ENCODE measurements around the gene OR8D2. TPM values are rescaled to one million over a fixed set of nuclear protein-coding genes. Genes with fewer than 3 reads are reported as not detected.

OR8D2 gene
- total and polyA plus RNA-seq, 2 of the 13 experiments (the other 11 are each of a cell fraction or from before 2014, with no cell fraction given): not detected

DNA sequence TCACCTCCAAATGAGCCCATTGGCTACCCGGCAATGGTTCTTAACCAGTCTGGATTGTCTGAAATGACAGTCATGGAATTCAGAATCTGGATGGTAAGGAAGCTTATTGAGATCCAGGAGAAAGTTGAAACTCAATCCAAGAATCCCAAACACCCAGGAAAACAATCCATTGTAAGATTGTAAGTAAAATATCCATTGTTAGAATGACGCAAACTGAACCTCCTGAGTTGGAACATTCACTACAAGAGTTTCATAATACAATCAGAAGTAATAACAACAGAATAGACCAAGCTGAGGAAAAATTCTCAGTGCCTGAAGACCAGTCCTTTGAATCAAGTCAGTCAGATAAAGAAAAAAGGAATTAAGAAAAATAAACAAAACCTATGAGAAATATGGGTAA lies 41.7 kb downstream of the OR8D2 start:
- CTCF ChIA-PET (ENCODE audit: low intra/inter-chr PET ratio, low total read pairs): no interaction called here
- in situ Hi-C loops (cut with HindIII; ENCODE audit: extremely low pct_ligation_motif_present, low pct_unique_long_range_greater_than_20kb): no loop called here

More for the DNA sequence above, 41.7 kb downstream of the OR8D2 start:
- DNase-seq (ENCODE audit: low spot score) (no peak), FAIRE-seq (no peak), ATAC-seq (no peak)
- TF ChIP-seq ZEB1 (IDR thresholded peaks at IDR 0.05; ENCODE audit: insufficient replicate concordance, low read depth): no peak
- no peak for TF ChIP-seq BATF2 (CRISPR knock-in tag; IDR thresholded peaks at IDR 0.05)
- no peak for TF ChIP-seq ZNF431 (CRISPR knock-in tag; IDR thresholded peaks at IDR 0.05; ENCODE audit: borderline replicate concordance, low read depth)
- TF ChIP-seq, protein P1, sequence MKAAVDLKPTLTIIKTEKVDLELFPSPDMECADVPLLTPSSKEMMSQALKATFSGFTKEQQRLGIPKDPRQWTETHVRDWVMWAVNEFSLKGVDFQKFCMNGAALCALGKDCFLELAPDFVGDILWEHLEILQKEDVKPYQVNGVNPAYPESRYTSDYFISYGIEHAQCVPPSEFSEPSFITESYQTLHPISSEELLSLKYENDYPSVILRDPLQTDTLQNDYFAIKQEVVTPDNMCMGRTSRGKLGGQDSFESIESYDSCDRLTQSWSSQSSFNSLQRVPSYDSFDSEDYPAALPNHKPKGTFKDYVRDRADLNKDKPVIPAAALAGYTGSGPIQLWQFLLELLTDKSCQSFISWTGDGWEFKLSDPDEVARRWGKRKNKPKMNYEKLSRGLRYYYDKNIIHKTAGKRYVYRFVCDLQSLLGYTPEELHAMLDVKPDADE (CRISPR knock-in tag; IDR thresholded peaks at IDR 0.05): no peak
- no peak for TF ChIP-seq ARNT (IDR thresholded peaks at IDR 0.05)
- TF ChIP-seq SAFB2 (CRISPR knock-in tag; IDR thresholded peaks at IDR 0.05; ENCODE audit: borderline replicate concordance, low read depth): no peak
- TF ChIP-seq MLLT10 (CRISPR knock-in tag; IDR thresholded peaks at IDR 0.05): no peak
- no peak for TF ChIP-seq ZNF629 (CRISPR knock-in tag; conservative IDR thresholded peaks at IDR 0.05)
- TF ChIP-seq MXI1 (IDR thresholded peaks at IDR 0.05; ENCODE audit: borderline replicate concordance, low read depth, low read length): no peak
- TF ChIP-seq DRAP1 (CRISPR knock-in tag; IDR thresholded peaks at IDR 0.05): no peak
- no peak for TF ChIP-seq SP2 (CRISPR knock-in tag; IDR thresholded peaks at IDR 0.05)
- no peak for TF ChIP-seq ZNF83 (CRISPR knock-in tag; IDR thresholded peaks at IDR 0.05; ENCODE audit: borderline replicate concordance)
- TF ChIP-seq HINFP (CRISPR knock-in tag; IDR thresholded peaks at IDR 0.05; ENCODE audit: low read depth): no peak
- Histone ChIP-seq H4K20me1 (ENCODE audit: insufficient read depth, low read length) (no peaks in the 10 kb centered on the region), H3K4me2 (ENCODE audit: low read depth, low read length) (no peak overlapping the region), H2AFZ (ENCODE audit: low read length) (no peak overlapping the region), H3K9ac (ENCODE audit: insufficient read depth, low read depth, low read length) (no peak overlapping the region), H3K27ac (ENCODE audit: extremely low read length, insufficient read depth, low read length) (no peak overlapping the region), H3K27me3 (ENCODE audit: control insufficient read depth in 1 of 2, insufficient read depth in 2 of 2, low read length in 2 of 2) (no peaks in the 10 kb centered on the region), H3K79me2 (ENCODE audit: insufficient read depth, low read length) (no peaks in the 10 kb centered on the region), H3K9me3 (ENCODE audit: low read length) (peaks cover 9% of the 10 kb centered on the region; the same call in 1 of the 2 replicates), H3K4me3 (replicated peaks in 1 of 3; ENCODE audit: insufficient read depth in 1 of 3, low read depth in 2 of 3, low read length in 3 of 3) (no peak overlapping the region), H3K36me3 (replicated peaks in 1 of 2; ENCODE audit: control insufficient read depth in 1 of 2, insufficient read depth in 2 of 2, low read length in 2 of 2) (no peaks in the 10 kb centered on the region), H3K4me1 (ENCODE audit: insufficient read depth, low read length) (no peaks in the 10 kb centered on the region)
- POLR2A ChIA-PET: no interaction called here
- 0% methylated on average over 2 of the region's 2 CpGs for WGBS (ENCODE audit: low lambda C conversion rate)
- no TSS peak for BruUV-seq (replicated peaks)
- intact Hi-C loops (cut with micrococcal nuclease; ENCODE audit: unreplicated experiment): no loop called here
